22Rv1 (cell line): ENCODE data around the gene CNTNAP2.

Experiments
- H3K27ac ChIP-seq: fragments of 450-650 bp; 2 replicates; pipeline ENCODE4 v1.5.1; 2017
- ZFX ChIP-seq: fragments of 450-650 bp; IDR thresholded peaks from 2 replicates; pipeline ENCODE4 v1.6.1; 2017; ENCODE audit warnings: antibody characterized with exemption, borderline replicate concordance
- TF ChIP-seq, protein P1 (sequence below): fragments of 450-650 bp; IDR thresholded peaks from 2 replicates; pipeline ENCODE4 v1.5.1; 2017; ENCODE audit warnings: mild to moderate bottlenecking

CNTNAP2 gene

DNA sequence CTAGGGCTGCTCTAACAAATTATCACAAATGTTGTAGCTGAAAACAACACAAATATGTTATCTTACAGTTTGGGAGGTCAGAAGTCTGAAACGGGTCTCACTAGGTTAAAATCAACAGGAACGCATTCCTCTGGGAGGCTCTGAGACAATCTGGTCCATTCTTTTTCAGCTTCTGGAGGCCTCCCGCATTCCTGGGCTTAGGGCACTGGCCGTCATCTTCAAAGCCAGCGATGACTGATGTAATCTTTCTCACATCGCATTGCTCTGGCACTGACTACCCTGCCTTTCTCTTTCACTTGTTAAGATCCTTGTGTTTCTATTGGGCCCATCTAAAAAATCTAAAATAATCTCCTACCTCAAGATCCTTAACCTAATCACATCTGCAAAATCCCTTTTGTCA lies 1402.5 kb downstream of the CNTNAP2 start:
- no peak overlapping the region for H3K27ac ChIP-seq
- TF ChIP-seq, protein P1, sequence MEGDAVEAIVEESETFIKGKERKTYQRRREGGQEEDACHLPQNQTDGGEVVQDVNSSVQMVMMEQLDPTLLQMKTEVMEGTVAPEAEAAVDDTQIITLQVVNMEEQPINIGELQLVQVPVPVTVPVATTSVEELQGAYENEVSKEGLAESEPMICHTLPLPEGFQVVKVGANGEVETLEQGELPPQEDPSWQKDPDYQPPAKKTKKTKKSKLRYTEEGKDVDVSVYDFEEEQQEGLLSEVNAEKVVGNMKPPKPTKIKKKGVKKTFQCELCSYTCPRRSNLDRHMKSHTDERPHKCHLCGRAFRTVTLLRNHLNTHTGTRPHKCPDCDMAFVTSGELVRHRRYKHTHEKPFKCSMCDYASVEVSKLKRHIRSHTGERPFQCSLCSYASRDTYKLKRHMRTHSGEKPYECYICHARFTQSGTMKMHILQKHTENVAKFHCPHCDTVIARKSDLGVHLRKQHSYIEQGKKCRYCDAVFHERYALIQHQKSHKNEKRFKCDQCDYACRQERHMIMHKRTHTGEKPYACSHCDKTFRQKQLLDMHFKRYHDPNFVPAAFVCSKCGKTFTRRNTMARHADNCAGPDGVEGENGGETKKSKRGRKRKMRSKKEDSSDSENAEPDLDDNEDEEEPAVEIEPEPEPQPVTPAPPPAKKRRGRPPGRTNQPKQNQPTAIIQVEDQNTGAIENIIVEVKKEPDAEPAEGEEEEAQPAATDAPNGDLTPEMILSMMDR, result no peak
- TF ChIP-seq ZFX, result no peak

DNA sequence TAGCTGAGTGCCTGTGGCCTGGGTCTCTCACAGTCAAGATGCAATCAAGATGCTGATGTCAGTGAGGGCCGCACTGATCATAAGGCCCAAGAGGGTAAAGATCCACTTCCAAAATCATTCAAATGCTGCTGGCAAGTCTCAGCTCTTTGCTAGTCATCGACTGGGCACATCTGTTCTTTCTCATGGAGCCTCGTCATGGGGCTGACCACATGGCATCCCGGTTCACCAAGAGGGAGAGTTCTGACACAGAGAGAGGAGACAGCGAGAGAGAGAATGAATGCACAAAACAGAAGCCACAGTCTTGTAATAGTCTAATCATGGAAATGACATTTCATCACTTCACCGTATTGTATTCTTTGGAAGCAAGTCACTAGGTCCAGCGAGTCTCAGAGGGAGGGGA lies 1406.5 kb downstream of the CNTNAP2 start:
- H3K27ac ChIP-seq, result no peak overlapping the region
- TF ChIP-seq, protein P1, result no peak
- no peak for TF ChIP-seq ZFX

DNA sequence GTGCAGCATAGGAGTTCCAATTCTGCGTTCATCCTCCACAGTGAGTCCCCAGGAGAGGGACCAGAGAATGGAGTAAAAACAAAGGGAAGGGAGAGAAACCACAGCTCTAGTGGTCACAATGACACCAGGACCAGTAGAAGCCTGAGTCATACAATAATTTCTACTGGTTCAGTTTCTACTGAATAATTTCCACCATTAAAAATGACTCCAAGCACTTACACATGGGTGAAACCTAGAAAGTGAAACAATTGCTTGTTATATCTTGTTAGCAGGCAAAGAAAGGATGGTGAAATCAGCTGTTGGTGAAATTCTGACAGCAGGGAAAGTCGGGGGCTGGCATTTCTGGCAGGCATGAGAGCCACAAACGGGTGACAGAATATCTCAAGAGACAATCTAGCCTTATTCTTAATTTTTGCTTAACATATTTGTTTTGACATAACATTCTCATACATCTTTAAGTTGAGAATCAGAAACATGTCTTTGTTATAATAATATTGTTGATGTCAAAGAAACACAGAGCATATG lies 1408.2 kb downstream of the CNTNAP2 start:
- no peak overlapping the region for H3K27ac ChIP-seq
- TF ChIP-seq, protein P1, result no peak
- no peak for TF ChIP-seq ZFX

DNA sequence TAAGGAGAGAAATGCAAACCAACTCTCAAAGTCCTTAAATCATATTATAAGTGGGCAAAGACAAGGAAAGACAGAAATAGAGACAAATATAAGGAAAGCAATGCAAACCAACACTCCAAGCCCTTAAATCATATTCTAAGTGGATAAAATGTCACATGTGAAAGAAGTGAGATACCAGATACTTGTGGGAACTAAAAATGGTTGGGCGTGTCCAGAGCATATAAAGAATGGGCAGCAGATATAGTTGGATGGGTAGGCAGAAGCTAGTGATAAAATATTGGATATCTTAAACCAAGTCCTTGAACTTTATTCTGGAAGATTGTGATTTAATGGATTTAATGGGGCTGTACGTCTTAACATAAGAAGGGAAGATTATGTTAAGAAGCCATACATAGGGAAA lies 1408.7 kb downstream of the CNTNAP2 start:
- no peak overlapping the region for H3K27ac ChIP-seq
- no peak for TF ChIP-seq ZFX
- TF ChIP-seq, protein P1, result no peak

DNA sequence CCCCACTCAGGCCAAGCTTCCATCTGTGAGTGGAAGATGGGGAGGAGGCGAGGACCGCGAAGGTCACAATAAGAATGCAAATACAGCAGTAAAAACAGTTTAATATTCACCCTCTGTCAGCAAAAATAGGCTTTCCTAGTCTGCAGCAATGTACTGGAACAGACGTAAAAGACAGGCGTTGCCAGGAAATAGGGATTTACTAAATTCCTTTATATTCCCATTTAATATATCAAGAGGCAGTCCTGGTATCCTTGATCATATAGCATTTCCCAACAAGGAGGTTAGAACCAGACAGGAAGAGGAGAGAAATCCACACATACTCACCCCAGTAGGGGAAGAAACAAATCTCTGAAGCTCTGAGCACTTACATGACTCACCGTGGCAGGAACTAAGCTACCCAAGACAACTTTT lies 1419.1 kb downstream of the CNTNAP2 start:
- no peak overlapping the region for H3K27ac ChIP-seq
- TF ChIP-seq ZFX, result no peak
- TF ChIP-seq, protein P1, result no peak

DNA sequence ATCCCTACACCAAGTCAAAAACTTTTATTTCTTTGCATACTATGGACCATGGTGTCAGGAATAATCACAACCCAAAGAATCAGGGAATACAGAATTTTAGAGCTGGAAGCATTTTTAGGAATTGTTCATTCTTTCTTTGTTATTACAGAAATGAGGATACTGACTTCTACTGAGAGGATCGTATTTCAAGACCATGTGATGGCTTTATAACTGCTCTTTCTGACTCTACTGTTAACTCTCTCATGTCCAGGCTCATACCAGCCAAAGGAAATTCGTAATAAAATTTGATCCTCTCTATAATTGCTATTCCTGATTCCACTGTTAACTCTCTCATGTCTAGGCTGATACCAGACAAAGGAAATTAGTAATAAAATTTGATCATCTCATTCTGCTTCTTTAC lies 1423.1 kb downstream of the CNTNAP2 start:
- no peak for TF ChIP-seq ZFX
- TF ChIP-seq, protein P1, result no peak
- H3K27ac ChIP-seq, result no peak overlapping the region

DNA sequence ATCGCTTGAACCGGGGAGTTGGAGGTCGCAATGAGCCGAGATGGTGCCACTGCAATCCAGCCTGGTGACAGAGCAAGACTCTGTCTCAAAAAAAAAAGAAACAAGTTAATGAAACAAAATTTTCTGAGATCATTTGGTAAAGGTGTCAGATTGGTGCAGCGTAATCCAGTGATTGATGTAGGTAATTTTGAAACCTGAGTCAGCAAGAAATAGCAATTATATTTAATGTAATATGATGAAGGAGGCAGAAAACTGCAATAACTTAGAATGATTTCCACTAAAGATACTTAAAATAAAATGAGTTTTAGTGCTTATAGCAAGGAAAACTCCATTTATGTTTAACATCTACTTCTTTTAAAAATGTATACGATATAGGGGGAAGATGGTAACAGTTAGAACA lies 1424.1 kb downstream of the CNTNAP2 start:
- no peak for TF ChIP-seq ZFX
- TF ChIP-seq, protein P1, result no peak
- no peak overlapping the region for H3K27ac ChIP-seq
